ENCODE measurements around the gene PARL. TPM values are rescaled to one million over a fixed set of nuclear protein-coding genes. Genes with fewer than 3 reads are reported as not detected.

PARL gene
- total and polyA plus RNA-seq, 12 donors = 29.4 to 119 (median 55.6) TPM

- Histone ChIP-seq H3K4me1 (replicated peaks in 1 of 2) (no peaks in the 10 kb centered on the region), H3K9me3 (replicated peaks in 1 of 3) (no peaks in the 10 kb centered on the region), H3K27ac (no peak overlapping the region), H3K27me3 (no peaks in the 10 kb centered on the region), H3K36me3 (replicated peaks in 1 of 2) (no peaks in the 10 kb centered on the region), H3K4me3 (no peak overlapping the region)
- TF ChIP-seq POLR2A (IDR thresholded peaks at IDR 0.05) (no peak), CTCF (IDR thresholded peaks at IDR 0.05) (no peak)
- DNase-seq = no peak
- WGBS, 4 donors = 80 to 94% (median 86%) methylated on average over 8 of the region's 8 CpGs
- intact Hi-C loops (cut with DNase I) = no loop called here
Measured at GRCh38 chr3:183911763-183912506, 27.3 kb upstream of the PARL start.

GRCh38 chr3:183911087-183911486, 26.4 kb upstream of the PARL start:
- Histone ChIP-seq H3K36me3 (replicated peaks in 1 of 2) (no peaks in the 10 kb centered on the region), H3K4me1 (replicated peaks in 1 of 2) (no peaks in the 10 kb centered on the region), H3K9me3 (replicated peaks in 1 of 3) (no peaks in the 10 kb centered on the region), H3K27me3 (no peaks in the 10 kb centered on the region), H3K4me3 (no peak overlapping the region), H3K27ac (no peak overlapping the region)
- WGBS, 4 donors = 80 to 89% (median 86%) methylated on average over 5 to 6 of the region's 6 CpGs
- DNase-seq = no peak
- TF ChIP-seq POLR2A (IDR thresholded peaks at IDR 0.05) (no peak), CTCF (IDR thresholded peaks at IDR 0.05) (no peak)
- intact Hi-C loops (cut with DNase I) = no loop called here

GRCh38 chr3:183909030-183909600, 24.4 kb upstream of the PARL start:
- H3K36me3 ChIP-seq (replicated peaks in 1 of 2) = no peaks in the 10 kb centered on the region
- no peak overlapping the region for H3K4me3 ChIP-seq
- TF ChIP-seq POLR2A (IDR thresholded peaks at IDR 0.05) (no peak), CTCF (IDR thresholded peaks at IDR 0.05) (no peak)
- 85 to 92% (median 86%) methylated on average over 2 to 14 of the region's 14 CpGs for WGBS, 4 donors
- no peaks in the 10 kb centered on the region for H3K4me1 ChIP-seq (replicated peaks in 1 of 2)
- no peak overlapping the region for H3K27ac ChIP-seq
- no peaks in the 10 kb centered on the region for H3K9me3 ChIP-seq (replicated peaks in 1 of 3)
- no peaks in the 10 kb centered on the region for H3K27me3 ChIP-seq
- DNase-seq = no peak
- intact Hi-C loops (cut with DNase I) = no loop called here

GRCh38 chr3:183907911-183908331, 23.2 kb upstream of the PARL start:
- intact Hi-C loops (cut with DNase I) = no loop called here

More at GRCh38 chr3:183907911-183908331, 23.2 kb upstream of the PARL start:
- Histone ChIP-seq H3K36me3 (replicated peaks in 1 of 2) (no peaks in the 10 kb centered on the region), H3K4me3 (no peak overlapping the region), H3K9me3 (replicated peaks in 1 of 3) (no peaks in the 10 kb centered on the region), H3K4me1 (replicated peaks in 1 of 2) (no peaks in the 10 kb centered on the region), H3K27ac (no peak overlapping the region), H3K27me3 (no peaks in the 10 kb centered on the region)
- TF ChIP-seq CTCF (IDR thresholded peaks at IDR 0.05) (no peak), POLR2A (IDR thresholded peaks at IDR 0.05) (no peak)
- 72 to 84% (median 79%) methylated on average over 10 to 16 of the region's 16 CpGs for WGBS, 4 donors
- no peak for DNase-seq
